Measurements from ENCODE around the gene GRIN1.
A peak's percentile ranks its signal among the peaks of the same experiment; 100 is the strongest.

GRIN1 gene

GRCh38 chr9:137198051-137198901, 59.3 kb downstream of the GRIN1 start:
- DNase-seq, result no peak

- no peak for DNase-seq
Measured at GRCh38 chr9:137198902-137199283, 59.9 kb downstream of the GRIN1 start.

GRCh38 chr9:137199411-137200121, 60.6 kb downstream of the GRIN1 start:
- DNase-seq, result no peak

- peak; percentile 100 for DNase-seq
Measured at GRCh38 chr9:137200311-137201204, 61.6 kb downstream of the GRIN1 start, which contains the start of gene TPRN. TPRN (minus strand) TSS chr9:137200741; CDS start chr9:137200711, 30 bp downstream.

- DNase-seq, result no peak
Measured at GRCh38 chr9:137201205-137201868, 62.4 kb downstream of the GRIN1 start.

- DNase-seq, result no peak
Measured at GRCh38 chr9:137202966-137203365, 64.0 kb downstream of the GRIN1 start.

- DNase-seq, result no peak
Measured at GRCh38 chr9:137204731-137205125, 65.8 kb downstream of the GRIN1 start.

- DNase-seq, result peak; percentile 92
Measured at GRCh38 chr9:137205126-137206069, 66.4 kb downstream of the GRIN1 start, which contains the start of the genes NDOR1 and TMEM203. NDOR1 (plus strand) TSS chr9:137205700; CDS start chr9:137205778, 78 bp downstream. TMEM203 (minus strand) TSS chr9:137205648; CDS start chr9:137205414, 234 bp downstream.

GRCh38 chr9:137206602-137207001, 67.6 kb downstream of the GRIN1 start:
- no peak for DNase-seq

GRCh38 chr9:137211532-137211931, 72.6 kb downstream of the GRIN1 start:
- no peak for DNase-seq

- DNase-seq, result no peak
Measured at GRCh38 chr9:137212520-137212919, 73.6 kb downstream of the GRIN1 start.

- DNase-seq, result no peak
Measured at GRCh38 chr9:137213160-137214060, 74.5 kb downstream of the GRIN1 start.

- DNase-seq, result no peak
Measured at GRCh38 chr9:137214620-137215019, 75.7 kb downstream of the GRIN1 start.

GRCh38 chr9:137215196-137215986, 76.4 kb downstream of the GRIN1 start:
- DNase-seq, result no peak

- DNase-seq, result no peak
Measured at GRCh38 chr9:137216188-137216965, 77.4 kb downstream of the GRIN1 start.

GRCh38 chr9:137217276-137218211, 78.6 kb downstream of the GRIN1 start:
- no peak for DNase-seq

GRCh38 chr9:137218212-137218753, 79.3 kb downstream of the GRIN1 start:
- no peak for DNase-seq

All from NCI-H2171 (cell line).